Measurements from ENCODE around the gene ZNF197. TPM values are rescaled to one million over a fixed set of nuclear protein-coding genes. Genes with fewer than 3 reads are reported as not detected.

The ZNF197 gene
- total RNA-seq, 4 donors from 2014 or later, result 4.8 to 11.6 (median 6.8) TPM

GRCh38 chr3:44584646-44585501 lies 40.0 kb upstream of the ZNF197 start, which contains the start of gene ZNF660:
Gene ZNF660 (plus strand): TSS chr3:44584964. CDS start chr3:44594194, 9,230 bp downstream.
- 15 to 27% methylated on average over 12 to 15 of the region's 41 CpGs for WGBS, 2 donors
- peaks cover 0 to 22% (median 0%) of the 10 kb centered on the region in 3 donors for H3K36me3 ChIP-seq
- peak within 1 kb of the TSS; percentile 29 to 75 (median 54) for H3K4me3 ChIP-seq
- H3K4me1 ChIP-seq, result peaks cover 0 to 24% (median 0%) of the 10 kb centered on the region in 3 donors
- intact Hi-C loops (cut with DNase I), result no loop called here
- DNase-seq, result no peak
- H3K9me3 ChIP-seq, result peaks cover 0 to 12% (median 0%) of the 10 kb centered on the region in 3 donors
- peaks cover 0 to 17% (median 0%) of the 10 kb centered on the region in 4 donors for H3K27me3 ChIP-seq
- H3K27ac ChIP-seq, result peak within 1 kb of the TSS; percentile 48 to 85 (median 72)
- TF ChIP-seq CTCF (IDR thresholded peaks at IDR 0.05) (no peak), POLR2A (IDR thresholded peaks at IDR 0.05) (peak in 2 of 4 donors; percentile 8 to 23)

GRCh38 chr3:44596621-44597020 lies 28.2 kb upstream of the ZNF197 start:
- H3K27me3 ChIP-seq, result no peaks in the 10 kb centered on the region
- TF ChIP-seq POLR2A (IDR thresholded peaks at IDR 0.05) (no peak), CTCF (IDR thresholded peaks at IDR 0.05) (no peak)
- intact Hi-C loops (cut with DNase I), result no loop called here
- DNase-seq, result no peak
- peaks cover 0 to 34% (median 0%) of the 10 kb centered on the region in 3 donors for H3K36me3 ChIP-seq
- 64 to 71% methylated on average over 1 of the region's 1 CpG for WGBS, 2 donors
- no peak overlapping the region for H3K4me3 ChIP-seq
- no peak overlapping the region for H3K27ac ChIP-seq
- H3K4me1 ChIP-seq, result no peaks in the 10 kb centered on the region
- H3K9me3 ChIP-seq, result peaks cover 0 to 40% (median 36%) of the 10 kb centered on the region in 3 donors

GRCh38 chr3:44601749-44602148 lies 23.1 kb upstream of the ZNF197 start:
- H3K4me3 ChIP-seq, result no peak overlapping the region
- intact Hi-C loops (cut with DNase I), result no loop called here
- WGBS, 2 donors, result 92 to 96% methylated on average over 2 of the region's 2 CpGs

GRCh38 chr3:44612678-44613077 lies 12.2 kb upstream of the ZNF197 start:
- Histone ChIP-seq H3K4me3 (no peak overlapping the region), H3K27ac (no peak overlapping the region), H3K27me3 (no peaks in the 10 kb centered on the region), H3K9me3 (no peaks in the 10 kb centered on the region), H3K36me3 (no peaks in the 10 kb centered on the region), H3K4me1 (no peaks in the 10 kb centered on the region)
- intact Hi-C loops (cut with DNase I), result no loop called here
- no peak for DNase-seq
- TF ChIP-seq CTCF (IDR thresholded peaks at IDR 0.05), result no peak
- TF ChIP-seq POLR2A (IDR thresholded peaks at IDR 0.05), result no peak

More at GRCh38 chr3:44601749-44602148, 23.1 kb upstream of the ZNF197 start:
- Histone ChIP-seq H3K4me1 (no peaks in the 10 kb centered on the region), H3K27ac (no peak overlapping the region), H3K27me3 (no peaks in the 10 kb centered on the region), H3K36me3 (no peaks in the 10 kb centered on the region), H3K9me3 (peaks cover 0 to 12% (median 0%) of the 10 kb centered on the region in 3 donors)
- no peak for DNase-seq
- no peak for TF ChIP-seq POLR2A (IDR thresholded peaks at IDR 0.05)
- no peak for TF ChIP-seq CTCF (IDR thresholded peaks at IDR 0.05)

GRCh38 chr3:44628716-44629115 lies 3.9 kb downstream of the ZNF197 start:
- H3K4me1 ChIP-seq, result peaks cover 0 to 41% (median 4%) of the 10 kb centered on the region in 3 donors
- H3K27me3 ChIP-seq, result no peaks in the 10 kb centered on the region
- no peak overlapping the region for H3K4me3 ChIP-seq
- peaks cover 5 to 51% (median 17%) of the 10 kb centered on the region in 3 donors for H3K36me3 ChIP-seq
- 72 to 90% methylated on average over 2 of the region's 2 CpGs for WGBS, 2 donors
- H3K27ac ChIP-seq, result no peak overlapping the region
- intact Hi-C loops (cut with DNase I), result no loop called here
- TF ChIP-seq POLR2A (IDR thresholded peaks at IDR 0.05) (no peak), CTCF (IDR thresholded peaks at IDR 0.05) (no peak)
- DNase-seq, result no peak
- no peaks in the 10 kb centered on the region for H3K9me3 ChIP-seq
